Pancreas (tissue), 10 donors: ENCODE measurements around the gene KCNK16. TPM values are rescaled to one million over a fixed set of nuclear protein-coding genes. Genes with fewer than 3 reads are reported as not detected.

Source experiments
- ATAC-seq, 4 donors: fragments of 200-7000 bp; cut with Tn5 transposase; one replicate each; pipeline versions ENCODE4 v1.8.0 to v1.9.1; 2020; ENCODE audit warnings: mild to moderate bottlenecking in 4 of 4, moderate library complexity in 4 of 4
- DNase-seq, 6 donors: peaks; one replicate each; pipeline ENCODE4 v3.0.0-alpha.2; 2020
- FAIRE-seq: peaks from 2 replicates; lab custom pipeline; 2012; peaks lifted over from hg19 to GRCh38; lab: Jason Lieb, UNC
- H3K27ac ChIP-seq, 4 donors: fragments of 200-600 bp; sonication (generic); 1 replicate in 3 of 4; 2 replicates in 1 of 4; pipeline versions ENCODE4 v1.5.0 to v1.8.0; 2020
- H3K27me3 ChIP-seq, 4 donors: fragments of 200-600 bp; one replicate each; pipeline ENCODE4 v1.8.0; 2021
- H3K36me3 ChIP-seq, 3 donors: fragments of 200-600 bp; sonication (generic) in 1 of 3; one replicate each; pipeline versions ENCODE4 v1.5.0 to v1.8.0; 2020 to 2021
- H3K4me1 ChIP-seq, 3 donors: fragments of 200-600 bp; one replicate each; pipeline ENCODE4 v1.8.0; 2021
- H3K4me3 ChIP-seq, 4 donors: fragments of 200-600 bp; sonication (generic) in 2 of 4; one replicate each; pipeline versions ENCODE4 v1.5.0 to v1.8.0; 2020 to 2021
- H3K9me3 ChIP-seq, 4 donors: fragments of 200-600 bp; one replicate each; pipeline ENCODE4 v1.8.0; 2021
- WGBS, 2 donors: extraction: QIAGEN DNeasy Blood & Tissue Kit; methylation state at CpG; one replicate each; pipeline ENCODE4 v1.1.7; 2013; 5-methylcytosine and 5-hydroxymethylcytosine counted together
- intact Hi-C, 3 donors: fragments of 100-400 bp; cut with DNase I; formaldehyde crosslinking; loops; one replicate each; pipeline versions ENCODE4 v1.11.1 to v1.14.2; 2022
- polyA plus RNA-seq, 2 donors: library from polyadenylated mRNA; stranded (reverse); fragments of 200-250 nt; gene quantifications; one replicate each; pipeline ENCODE4 v1.2.3, GENCODE V29; 2013
- total RNA-seq, 6 donors: library from RNA; stranded (reverse); fragmentation: NEBNext Ultra II Directional in 4 of 6; extraction: Animal tissue kit (Norgen Biotek cat#: 25700) in 4 of 6; gene quantifications; one replicate each; pipeline versions ENCODE4 v1.2.1 to v1.2.4, GENCODE V29; 2021 to 2023
- TF ChIP-seq, protein P1 (sequence below), 4 donors: fragments of 200-600 bp; sonication (generic) in 3 of 4; IDR thresholded peaks; one replicate each; pipeline versions ENCODE4 v1.5.0 to v1.8.0; 2021; ENCODE audit warnings: antibody characterized with exemption in 4 of 4
- donor health status: healthy with polysubstance abuse.
- donor health status: DM: no; HTN: no; CAD: no; lungs with moderate emphysema.
- donor health status: DM: no; HTN: no; CAD: no.
- donor health status: control.
- donor health status: control.
- donor health status: Bipolar disorder and iron deficiency.
- donor health status: DM: yes; HTN: yes; CAD: no.
- donor health status: DM: no; HTN: no; CAD: no.
- donor health status: DM: no; HTN: no; CAD: no.
- donor health status: DM: yes; HTN: yes; CAD: no.

Gene KCNK16
- total and polyA plus RNA-seq, 8 donors = 1.7 to 121 (median 6.1) TPM

GRCh38 chr6:39302669-39303424 is 19.7 kb downstream of the KCNK16 start:
- Histone ChIP-seq H3K36me3 (no peaks in the 10 kb centered on the region), H3K27ac (no peak overlapping the region), H3K9me3 (no peaks in the 10 kb centered on the region), H3K4me3 (peak overlapping the region in 1 of 4 donors; percentile 5), H3K4me1 (no peaks in the 10 kb centered on the region), H3K27me3 (no peaks in the 10 kb centered on the region)
- WGBS, 2 donors = 5 to 6% methylated on average over 11 of the region's 11 CpGs
- intact Hi-C loops = loop anchor here in 2 of 3 donors (2.0 to 10.0 kb wide), 3 partner anchors 136 to 328 kb away; no protein-coding TSS in a partner anchor
- TF ChIP-seq, protein P1, sequence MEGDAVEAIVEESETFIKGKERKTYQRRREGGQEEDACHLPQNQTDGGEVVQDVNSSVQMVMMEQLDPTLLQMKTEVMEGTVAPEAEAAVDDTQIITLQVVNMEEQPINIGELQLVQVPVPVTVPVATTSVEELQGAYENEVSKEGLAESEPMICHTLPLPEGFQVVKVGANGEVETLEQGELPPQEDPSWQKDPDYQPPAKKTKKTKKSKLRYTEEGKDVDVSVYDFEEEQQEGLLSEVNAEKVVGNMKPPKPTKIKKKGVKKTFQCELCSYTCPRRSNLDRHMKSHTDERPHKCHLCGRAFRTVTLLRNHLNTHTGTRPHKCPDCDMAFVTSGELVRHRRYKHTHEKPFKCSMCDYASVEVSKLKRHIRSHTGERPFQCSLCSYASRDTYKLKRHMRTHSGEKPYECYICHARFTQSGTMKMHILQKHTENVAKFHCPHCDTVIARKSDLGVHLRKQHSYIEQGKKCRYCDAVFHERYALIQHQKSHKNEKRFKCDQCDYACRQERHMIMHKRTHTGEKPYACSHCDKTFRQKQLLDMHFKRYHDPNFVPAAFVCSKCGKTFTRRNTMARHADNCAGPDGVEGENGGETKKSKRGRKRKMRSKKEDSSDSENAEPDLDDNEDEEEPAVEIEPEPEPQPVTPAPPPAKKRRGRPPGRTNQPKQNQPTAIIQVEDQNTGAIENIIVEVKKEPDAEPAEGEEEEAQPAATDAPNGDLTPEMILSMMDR (IDR thresholded peaks at IDR 0.05) = peak; percentile 80 to 92 (median 82)
- DNase-seq = peak; percentile 70 to 95 (median 87)
- no peak for FAIRE-seq
- peak; percentile 91 to 99 (median 98) for ATAC-seq

GRCh38 chr6:39302011-39302410 is 20.5 kb downstream of the KCNK16 start:
- no peak overlapping the region for H3K4me3 ChIP-seq
- no peaks in the 10 kb centered on the region for H3K4me1 ChIP-seq
- H3K36me3 ChIP-seq = no peaks in the 10 kb centered on the region
- no peaks in the 10 kb centered on the region for H3K9me3 ChIP-seq
- no peak for ATAC-seq
- TF ChIP-seq, protein P1 (IDR thresholded peaks at IDR 0.05) = no peak
- WGBS, 2 donors = 81 to 100% methylated on average over 2 of the region's 2 CpGs
- intact Hi-C loops = loop anchor here in 2 of 3 donors (2.0 to 10.0 kb wide), 3 partner anchors 135 to 327 kb away; no protein-coding TSS in a partner anchor
- DNase-seq = no peak
- no peak overlapping the region for H3K27ac ChIP-seq
- no peaks in the 10 kb centered on the region for H3K27me3 ChIP-seq
- FAIRE-seq = no peak

DNA sequence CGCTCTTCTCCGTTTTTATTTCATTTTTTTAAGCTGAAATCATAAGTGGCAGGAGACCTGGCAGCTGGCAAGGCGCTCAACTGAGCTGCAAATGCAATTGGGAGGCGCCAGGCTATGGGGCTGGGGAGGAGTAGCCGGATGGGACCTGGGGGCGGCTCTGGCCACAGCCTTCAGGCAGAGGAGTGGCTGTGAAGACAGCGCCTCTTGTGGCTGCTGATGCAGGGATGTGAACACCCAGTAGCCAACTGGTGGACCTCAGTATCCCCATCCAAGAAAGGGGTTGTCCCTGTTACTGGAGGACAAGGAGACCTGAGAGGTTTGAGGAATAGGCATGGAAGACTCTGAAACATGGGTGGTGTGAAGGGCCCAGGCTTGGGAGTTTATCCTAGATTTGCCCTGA is 20.9 kb downstream of the KCNK16 start:
- Histone ChIP-seq H3K4me1 (no peaks in the 10 kb centered on the region), H3K36me3 (no peaks in the 10 kb centered on the region), H3K27me3 (no peaks in the 10 kb centered on the region), H3K4me3 (no peak overlapping the region), H3K27ac (no peak overlapping the region), H3K9me3 (no peaks in the 10 kb centered on the region)
- intact Hi-C loops = loop anchor here in 2 of 3 donors (2.0 to 10.0 kb wide), 3 partner anchors 135 to 327 kb away; no protein-coding TSS in a partner anchor
- TF ChIP-seq, protein P1 (IDR thresholded peaks at IDR 0.05) = no peak
- ATAC-seq (no peak), FAIRE-seq (no peak), DNase-seq (no peak)
- 74 to 79% methylated on average over 7 of the region's 7 CpGs for WGBS, 2 donors

GRCh38 chr6:39300739-39301138 is 21.8 kb downstream of the KCNK16 start:
- Histone ChIP-seq H3K4me1 (no peaks in the 10 kb centered on the region), H3K4me3 (no peak overlapping the region), H3K9me3 (no peaks in the 10 kb centered on the region), H3K27ac (no peak overlapping the region), H3K27me3 (no peaks in the 10 kb centered on the region), H3K36me3 (no peaks in the 10 kb centered on the region)
- FAIRE-seq (no peak), DNase-seq (no peak), ATAC-seq (peak in 1 of 4 donors; percentile 14)
- WGBS, 2 donors = 81 to 91% methylated on average over 6 of the region's 6 CpGs
- TF ChIP-seq, protein P1 (IDR thresholded peaks at IDR 0.05) = no peak
- intact Hi-C loops = loop anchor here in 2 of 3 donors (10.0 kb wide), 2 partner anchors 136 to 326 kb away; no protein-coding TSS in a partner anchor

DNA sequence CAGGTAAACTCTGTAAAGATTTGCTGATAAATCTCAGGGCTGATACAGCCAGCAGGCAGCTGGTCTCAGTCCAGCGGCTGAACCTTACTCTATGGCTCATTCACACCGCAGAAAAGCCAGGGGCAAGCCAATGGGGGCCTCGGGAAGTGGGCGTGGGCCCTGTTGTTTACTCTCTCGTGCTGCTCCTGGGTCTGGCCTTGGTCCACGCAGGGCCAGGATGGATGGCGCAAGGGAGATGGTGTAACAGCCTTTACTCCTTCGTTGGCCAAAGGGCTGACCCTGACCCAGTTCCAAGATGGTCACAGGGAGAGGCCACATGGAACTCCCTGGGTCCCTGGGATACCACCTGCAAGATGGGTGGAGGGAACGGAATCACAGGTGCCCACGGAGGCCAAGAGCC is 24.4 kb downstream of the KCNK16 start:
- FAIRE-seq = no peak
- no peak for DNase-seq
- Histone ChIP-seq H3K27ac (no peak overlapping the region), H3K4me3 (no peak overlapping the region), H3K9me3 (no peaks in the 10 kb centered on the region), H3K4me1 (no peaks in the 10 kb centered on the region), H3K27me3 (no peaks in the 10 kb centered on the region), H3K36me3 (no peaks in the 10 kb centered on the region)
- intact Hi-C loops = no loop called here
- TF ChIP-seq, protein P1 (IDR thresholded peaks at IDR 0.05) = no peak
- WGBS, 2 donors = 46 to 50% methylated on average over 10 of the region's 10 CpGs
- peak in 1 of 4 donors; percentile 30 for ATAC-seq
